ENCODE measurements around the gene BMERB1. TPM values are rescaled to one million over a fixed set of nuclear protein-coding genes. Genes with fewer than 3 reads are reported as not detected.
"Not testable (repeated sequence)": the region's sequence is repeated elsewhere in the genome, so short reads cannot be mapped to it uniquely, and the experiment has no call there.

BMERB1 gene
- total RNA-seq, 1 donor from 2014 or later: 11.2 TPM

DNA sequence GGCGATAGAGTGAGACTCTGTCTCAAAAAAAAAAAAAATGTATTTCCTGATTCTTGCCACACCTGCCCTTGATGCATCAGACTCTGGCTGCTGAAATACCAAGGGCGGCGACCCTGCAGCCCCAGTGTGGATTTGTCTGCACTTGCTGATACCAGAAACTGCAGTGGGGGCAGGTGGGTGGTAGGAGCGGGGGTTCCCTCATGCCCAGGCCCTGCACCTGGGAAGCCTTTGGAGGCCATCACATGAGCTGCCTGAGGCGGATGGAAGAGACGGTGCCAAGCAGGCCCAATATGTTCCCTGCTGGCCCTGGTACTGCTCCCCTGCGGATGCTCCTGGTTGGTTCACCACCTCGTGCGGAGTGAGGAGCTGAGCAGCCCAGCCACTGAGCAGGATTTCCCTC, 157.9 kb downstream of the BMERB1 start:
- no peak for DNase-seq (ENCODE audit: low read depth in 2 of 2)

DNA sequence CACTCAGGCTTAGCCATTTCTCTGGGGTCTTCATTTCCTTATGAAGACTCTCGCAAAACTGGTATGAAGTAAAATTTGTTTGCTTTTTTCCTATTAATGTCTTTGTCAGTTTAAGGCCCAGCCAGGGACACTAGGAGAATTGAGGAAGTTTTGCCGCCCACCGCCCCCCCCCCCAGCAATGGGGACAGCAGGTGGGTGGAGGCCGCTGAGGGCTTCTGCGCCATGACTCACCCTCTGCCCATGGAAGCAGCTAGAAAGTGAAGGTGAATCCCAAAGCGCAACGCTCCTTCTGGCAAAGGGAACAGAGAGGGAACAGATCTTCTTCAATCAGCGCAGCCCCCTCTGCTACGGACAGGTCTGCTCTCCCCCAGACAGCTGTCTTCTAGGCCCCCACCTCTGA, 158.8 kb downstream of the BMERB1 start:
- DNase-seq (ENCODE audit: low read depth in 2 of 2): no peak

- peak in 1 of 2 donors; percentile 32 for DNase-seq (ENCODE audit: low read depth in 2 of 2)
Measured at GRCh38 chr16:15594711-15595320, 160.4 kb downstream of the BMERB1 start.

DNA sequence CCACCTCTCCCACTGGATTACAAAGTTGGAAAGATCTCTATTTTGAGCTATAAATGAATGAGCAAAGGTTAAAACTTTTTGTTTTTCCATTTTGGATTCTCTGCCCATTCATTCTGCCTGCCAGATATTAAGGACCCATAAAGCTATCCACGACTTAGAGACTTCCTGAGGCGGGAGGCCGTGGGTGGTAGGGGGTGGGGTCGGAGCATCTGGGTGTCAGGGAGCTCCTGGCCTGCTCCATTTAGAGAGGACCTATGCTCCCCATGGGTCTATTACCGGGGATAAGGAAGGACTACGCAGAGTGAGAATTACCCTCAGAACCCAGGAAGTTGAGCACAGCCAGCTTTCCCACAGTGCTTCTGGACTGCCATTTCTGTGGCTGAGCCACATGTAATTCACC, 162.7 kb downstream of the BMERB1 start:
- no peak for DNase-seq (ENCODE audit: low read depth in 2 of 2)

- DNase-seq (ENCODE audit: low read depth in 2 of 2): no peak
Measured at GRCh38 chr16:15597822-15598647, 163.6 kb downstream of the BMERB1 start.

GRCh38 chr16:15598648-15599190, 164.3 kb downstream of the BMERB1 start:
- DNase-seq (ENCODE audit: low read depth in 2 of 2): no peak

DNA sequence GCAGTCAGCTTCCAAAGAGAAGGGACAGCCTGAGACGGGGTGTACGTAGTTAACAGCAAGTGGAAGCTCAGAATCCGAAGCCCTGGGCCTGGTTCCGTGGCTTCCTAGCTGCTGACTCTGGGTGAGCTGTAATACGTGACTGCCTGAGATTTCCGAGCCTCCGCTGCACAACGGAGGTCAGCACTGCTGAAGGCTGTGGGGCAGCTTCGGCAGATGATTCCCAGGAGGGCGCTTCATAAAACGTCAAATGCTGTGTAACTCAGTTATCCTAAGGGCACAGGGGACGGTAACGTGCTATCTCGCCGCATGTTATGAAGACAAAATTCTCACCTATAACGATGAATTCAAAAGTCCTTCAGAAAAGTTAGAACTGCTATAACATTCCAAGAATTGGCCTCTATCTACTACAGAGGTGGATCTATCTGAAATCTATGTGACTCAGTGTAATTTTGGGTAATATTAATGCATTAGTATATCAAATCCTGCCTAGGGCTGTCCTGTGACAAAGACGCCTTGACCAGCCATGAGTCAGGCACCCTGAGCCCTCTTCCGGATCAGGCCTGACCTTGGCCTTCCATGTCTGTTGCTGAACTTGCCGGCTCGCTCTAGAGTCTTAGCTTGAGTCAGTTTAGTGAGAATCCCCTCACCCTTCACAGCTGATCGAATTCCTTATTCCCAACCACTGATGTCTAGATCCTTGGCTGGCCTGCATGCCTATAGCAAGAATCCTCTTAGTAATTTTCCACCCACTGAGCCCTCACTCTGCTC, 165.1 kb downstream of the BMERB1 start:
- no peak for DNase-seq (ENCODE audit: low read depth in 2 of 2)

GRCh38 chr16:15601212-15601879, 167.0 kb downstream of the BMERB1 start:
- DNase-seq (ENCODE audit: low read depth in 2 of 2): no peak

DNA sequence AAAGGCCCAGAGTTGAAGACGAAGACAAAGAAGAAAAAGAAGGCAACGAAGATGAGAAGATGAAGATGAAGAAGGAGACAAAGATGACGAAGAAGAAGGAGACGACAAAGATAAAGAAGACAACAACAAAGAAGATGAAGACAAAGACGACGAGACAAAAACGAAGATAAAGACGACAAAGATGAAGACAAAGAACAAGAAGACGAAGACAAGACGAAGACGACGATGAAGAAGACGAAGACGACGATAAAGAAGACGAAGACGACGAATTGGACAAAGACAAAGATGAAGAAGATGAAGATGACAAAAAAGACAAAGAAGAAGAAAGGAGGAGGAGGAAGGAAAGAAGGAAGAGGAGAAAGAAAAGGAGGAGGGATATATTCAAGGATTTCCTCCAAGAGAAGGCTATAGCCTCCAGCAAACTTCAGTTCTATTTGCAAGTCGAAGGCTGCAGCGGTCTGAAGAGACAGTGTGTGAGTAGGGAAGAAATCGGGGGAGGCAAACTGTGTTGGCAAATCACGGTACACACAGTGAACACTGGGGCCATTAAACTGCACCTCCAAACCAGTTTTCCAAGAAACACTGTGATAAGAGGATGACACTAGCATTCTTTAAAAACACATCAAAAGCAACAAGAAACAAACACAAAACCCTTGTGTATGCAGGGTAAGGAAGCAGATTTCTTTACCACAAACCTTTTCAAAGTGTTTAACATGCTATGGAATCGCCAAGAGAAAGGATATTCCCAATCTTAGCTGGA, 168.1 kb downstream of the BMERB1 start:
- DNase-seq (ENCODE audit: low read depth in 2 of 2): no peak

DNA sequence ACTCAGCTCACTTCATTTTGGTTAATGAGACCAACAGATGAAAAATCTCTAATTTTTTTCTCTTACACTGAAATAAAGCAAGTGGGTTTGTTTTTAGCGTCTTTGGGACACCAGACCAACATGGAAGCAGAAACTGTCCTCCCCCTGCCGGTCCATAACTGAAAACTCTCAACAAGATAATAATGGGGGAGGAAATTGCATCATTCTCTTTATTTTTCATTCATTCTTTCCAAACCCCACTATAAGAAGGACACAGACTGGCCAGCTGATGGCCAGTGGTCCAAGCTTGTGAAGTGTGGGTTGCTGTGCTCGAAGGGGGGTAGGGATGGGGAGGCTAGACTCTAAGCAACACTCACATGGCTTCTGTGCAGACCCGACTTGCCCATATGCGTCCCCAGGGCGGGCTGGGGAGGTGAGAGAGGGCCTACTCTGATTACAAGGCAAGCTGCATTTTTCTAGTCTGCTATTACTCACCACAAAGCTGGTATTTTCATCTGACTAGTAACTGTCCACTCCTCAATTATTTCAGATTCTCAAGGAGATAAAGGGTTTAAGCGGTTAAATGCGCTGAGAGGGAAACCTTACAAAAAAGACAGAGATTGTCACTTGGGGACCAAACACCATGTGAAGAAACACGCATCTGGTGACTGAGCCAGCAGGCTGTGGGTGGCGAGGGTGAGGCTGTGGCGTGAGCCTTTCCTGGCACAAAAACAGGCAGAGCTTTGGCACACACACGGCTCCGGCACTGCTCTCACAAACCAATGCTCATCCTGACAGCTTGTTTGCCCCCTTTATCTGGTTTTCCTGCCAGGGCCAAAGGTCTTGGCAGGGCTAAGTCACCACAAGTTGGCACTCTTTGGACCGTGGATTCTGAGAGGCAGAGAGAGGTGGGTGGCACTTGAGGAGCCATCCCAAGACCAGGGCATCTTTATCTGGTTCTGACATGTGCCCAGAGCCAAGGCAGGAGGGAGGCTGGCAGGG, 170.4 kb downstream of the BMERB1 start:
- peak; percentile 8 to 15 for DNase-seq (ENCODE audit: low read depth in 2 of 2)

DNA sequence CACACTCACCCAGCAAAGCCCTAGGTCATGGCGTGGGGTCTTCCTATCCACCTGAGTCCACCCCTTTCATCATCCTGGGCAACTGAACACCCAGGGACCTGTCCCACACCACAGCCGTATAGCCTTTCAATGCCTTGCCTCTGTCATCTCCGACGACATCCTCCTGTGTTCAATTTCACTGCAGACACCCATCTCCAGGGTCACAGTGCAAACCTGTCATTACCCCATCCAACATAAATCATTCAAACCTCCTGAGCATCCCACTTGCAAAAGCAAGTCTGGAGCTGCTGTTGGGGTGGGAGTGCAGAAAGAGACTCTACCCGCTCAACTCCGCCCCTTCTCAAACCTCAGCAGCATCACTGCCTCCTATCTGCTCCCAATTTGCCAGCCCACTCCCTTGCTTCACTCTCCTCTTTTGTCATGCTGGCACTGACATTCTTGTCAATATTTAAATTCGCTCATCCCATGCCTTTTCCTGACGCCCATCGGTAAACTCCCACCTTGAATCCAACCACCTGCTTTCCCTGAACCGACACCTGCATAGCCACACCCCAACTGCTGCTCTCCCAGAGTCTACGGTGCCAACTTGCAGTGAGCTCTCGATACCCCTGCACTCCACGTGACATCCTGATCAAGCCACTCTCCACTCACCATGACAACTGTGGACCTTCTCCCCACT, 171.6 kb downstream of the BMERB1 start:
- no peak for DNase-seq (ENCODE audit: low read depth in 2 of 2)

- DNase-seq (ENCODE audit: low read depth in 2 of 2): no peak
Measured at GRCh38 chr16:15606518-15607220, 172.3 kb downstream of the BMERB1 start.

- DNase-seq (ENCODE audit: low read depth in 2 of 2): not testable (repeated sequence)
Measured at GRCh38 chr16:15607221-15607699, 172.9 kb downstream of the BMERB1 start.

DNA sequence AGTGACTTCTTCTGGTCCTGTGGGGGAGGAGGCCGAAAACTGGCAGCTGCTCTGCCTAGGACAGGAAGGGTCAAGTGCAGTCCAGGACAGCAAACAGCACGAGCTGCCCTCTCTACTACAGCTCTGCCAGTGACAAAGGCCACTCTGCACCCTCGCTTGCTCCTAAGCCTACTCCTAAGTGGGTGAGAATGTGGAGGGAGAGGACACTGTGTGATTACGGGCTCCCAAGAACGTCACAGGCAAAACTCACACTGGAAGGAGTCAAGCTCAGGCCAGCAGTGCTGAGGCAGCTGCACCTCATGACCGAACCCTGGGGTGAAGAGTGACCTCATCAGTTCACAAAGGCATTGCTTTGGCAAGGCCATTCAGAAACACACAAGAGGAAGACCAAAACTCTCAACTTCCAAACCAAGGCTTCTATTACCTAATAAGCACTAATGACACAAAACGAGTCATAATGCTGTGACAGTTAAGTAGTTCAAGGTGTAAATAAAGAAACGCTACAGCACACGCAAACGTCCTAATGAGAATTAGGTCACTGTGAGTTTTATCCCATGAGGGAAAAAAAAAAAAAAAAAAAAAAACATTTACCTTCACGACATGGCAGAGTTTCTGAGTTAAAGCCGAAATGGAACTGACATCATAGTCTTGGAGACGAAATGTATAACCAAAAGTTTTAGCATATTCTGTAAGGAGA, 173.5 kb downstream of the BMERB1 start:
- no peak for DNase-seq (ENCODE audit: low read depth in 2 of 2)

GRCh38 chr16:15608398-15609285, 174.3 kb downstream of the BMERB1 start:
- no peak for DNase-seq (ENCODE audit: low read depth in 2 of 2)

DNA sequence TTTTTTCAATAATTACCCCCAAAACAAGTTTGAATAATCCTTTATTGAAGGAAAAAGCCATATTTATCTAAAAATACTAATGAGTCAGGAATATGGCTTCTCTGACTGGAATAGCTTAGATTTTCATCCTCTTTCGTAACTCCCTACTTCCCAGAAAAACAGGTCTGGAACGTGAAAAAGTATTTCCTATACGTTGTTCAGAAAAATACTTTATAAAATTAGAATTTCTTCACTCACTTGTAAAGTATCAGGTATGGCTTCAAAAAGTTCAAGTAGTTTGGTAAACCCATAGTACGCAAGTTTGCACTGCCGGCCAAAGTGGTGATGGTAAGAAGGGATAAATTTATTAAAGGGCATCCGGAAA, 174.9 kb downstream of the BMERB1 start:
- no peak for DNase-seq (ENCODE audit: low read depth in 2 of 2)

All from dermis microvascular lymphatic vessel endothelial cell (primary cell).